Kidney (tissue), 14 donors: ENCODE results near the gene THY1. TPM values are rescaled to one million over a fixed set of nuclear protein-coding genes. Genes with fewer than 3 reads are reported as not detected.
A peak's percentile ranks its signal among the peaks of the same experiment; 100 is the strongest.
"Not testable (repeated sequence)": the region's sequence is repeated elsewhere in the genome, so short reads cannot be mapped to it uniquely, and the experiment has no call there.

Experiments used
- DNase-seq, 5 donors: peaks; one replicate each; pipeline ENCODE4 v3.0.0-alpha.2; 2013 to 2020
- FAIRE-seq: peaks from 2 replicates; lab custom pipeline; 2012; peaks lifted over from hg19 to GRCh38; lab: Jason Lieb, UNC
- H3K27ac ChIP-seq, 2 donors: one replicate each; pipeline ENCODE4 v1.7.0; 2013; ENCODE audit warnings: low read depth in 2 of 2, low read length in 2 of 2, inconsistent platforms in 1 of 2
- H3K27me3 ChIP-seq: one replicate; pipeline ENCODE4 v1.7.1; 2013; ENCODE audit warnings: low read length, inconsistent platforms; ENCODE audit not compliant: control insufficient read depth, insufficient read depth
- H3K36me3 ChIP-seq, 3 donors: one replicate each; pipeline versions ENCODE4 v1.7.0 to v1.7.1; 2013; ENCODE audit warnings: low read length in 3 of 3, control low read depth in 1 of 3, inconsistent platforms in 1 of 3; ENCODE audit not compliant: insufficient read depth in 3 of 3, control insufficient read depth in 2 of 3
- H3K4me1 ChIP-seq, 3 donors: one replicate each; pipeline versions ENCODE4 v1.7.0 to v1.7.1; 2013; ENCODE audit warnings: low read length in 3 of 3, inconsistent platforms in 1 of 3, low read depth in 1 of 3; ENCODE audit not compliant: control insufficient read depth in 2 of 3, insufficient read depth in 2 of 3
- H3K4me3 ChIP-seq, 3 donors: one replicate each; pipeline versions ENCODE4 v1.7.0 to v1.8.1; 2013; ENCODE audit warnings: low read length in 3 of 3, control low read depth in 1 of 3, inconsistent platforms in 1 of 3
- H3K9ac ChIP-seq, 3 donors: one replicate each; pipeline versions ENCODE4 v1.7.0 to v1.7.1; 2013; ENCODE audit warnings: low read length in 3 of 3, control low read depth in 1 of 3, inconsistent platforms in 1 of 3
- H3K9me3 ChIP-seq, 3 donors: one replicate each; pipeline versions ENCODE4 v1.7.0 to v1.7.1; 2013; ENCODE audit warnings: low read length in 3 of 3, control low read depth in 1 of 3, inconsistent platforms in 1 of 3; ENCODE audit not compliant: control insufficient read depth in 2 of 3, insufficient read depth in 1 of 3
- CTCF ChIP-seq: IDR thresholded peaks from 3 replicates; pipeline ENCODE4 v1.5.1; 2012; ENCODE audit warnings: mild to moderate bottlenecking, moderate library complexity, borderline replicate concordance; ENCODE audit not compliant: insufficient read depth; ENCODE audit errors: extremely low read depth
- intact Hi-C: fragments of 100-400 bp; cut with DNase I; formaldehyde crosslinking; loops from one replicate; pipeline ENCODE4 v1.11.1; 2022
- polyA plus RNA-seq: library from polyadenylated mRNA; stranded (reverse); fragments of 350-450 nt; fragmentation: Illumina TruSeq; extraction: RNeasy Lipid Tissue Mini Kit (QIAGEN cat#74804); gene quantifications from one replicate; pipeline ENCODE4 v1.2.3, GENCODE V29; 2014; ENCODE audit warnings: low read depth, low replicate concordance; ENCODE audit not compliant: insufficient read depth
- total RNA-seq: library from RNA; stranded (reverse); fragmentation: NEBNext Ultra II Directional; extraction: Animal tissue kit (Norgen Biotek cat#: 25700); gene quantifications from one replicate; pipeline ENCODE4 v1.2.1, GENCODE V29; 2021
- donor health status: control.
- donor health status: control.
- donor health status: control.
- donor health status: control.
- donor health status: control.
- donor health status: DM: yes; HTN: yes; CAD: no.
- donor health status: Normal renal cell carcinoma (clear cell type).

The THY1 gene
- total and polyA plus RNA-seq, 2 donors from 2014 or later = 17.5 to 240 TPM

DNA sequence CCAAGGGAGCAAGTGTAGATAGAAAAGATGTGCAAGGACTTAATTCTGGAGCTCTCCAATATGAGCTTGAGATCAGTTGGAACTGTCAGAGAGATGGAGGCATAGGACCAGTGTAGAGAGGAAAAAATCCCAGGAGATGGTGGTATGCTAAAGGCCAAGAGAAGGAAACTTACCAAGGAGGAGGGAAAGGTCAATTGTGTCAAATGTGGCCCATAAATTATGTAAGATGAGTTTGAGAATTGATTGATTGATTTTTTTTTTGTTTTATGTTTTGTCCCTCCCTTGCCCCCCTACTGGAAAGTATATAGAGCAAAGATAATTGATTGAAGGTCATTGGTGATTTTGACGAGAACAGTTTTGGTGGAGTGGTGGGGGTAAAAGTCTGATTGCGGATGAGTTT lies 38.6 kb downstream of the THY1 start:
- no peaks in the 10 kb centered on the region for H3K9me3 ChIP-seq
- H3K27me3 ChIP-seq = no peaks in the 10 kb centered on the region
- TF ChIP-seq CTCF = no peak
- H3K4me3 ChIP-seq = no peak overlapping the region
- no peak for FAIRE-seq
- no peak overlapping the region for H3K9ac ChIP-seq
- intact Hi-C loops = no loop called here
- H3K27ac ChIP-seq = no peak overlapping the region
- no peaks in the 10 kb centered on the region for H3K36me3 ChIP-seq
- H3K4me1 ChIP-seq = peaks cover 0 to 15% (median 8%) of the 10 kb centered on the region in 3 donors
- no peak for DNase-seq

DNA sequence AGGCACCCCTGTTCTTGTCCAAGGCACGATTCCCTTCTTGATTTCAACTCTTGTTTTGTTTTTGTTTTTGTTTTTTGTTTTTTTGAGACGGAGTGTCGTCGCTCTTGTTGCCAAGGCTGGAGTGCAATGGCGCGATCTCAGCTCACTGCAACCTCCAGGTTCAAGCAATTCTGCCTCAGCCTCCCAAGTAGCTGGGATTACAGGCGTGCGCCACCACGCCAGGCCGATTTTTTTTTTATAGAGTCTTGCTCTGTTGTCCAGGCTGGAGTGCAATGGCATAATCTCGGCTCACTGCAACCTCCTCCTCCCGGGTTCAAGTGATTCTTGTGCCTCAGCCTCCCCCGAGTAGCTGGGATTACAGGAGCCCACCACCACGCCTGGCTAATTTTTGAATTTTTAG lies 40.5 kb downstream of the THY1 start:
- DNase-seq, H3K27me3 ChIP-seq, H3K27ac ChIP-seq, H3K9ac ChIP-seq, intact Hi-C loops, FAIRE-seq, H3K9me3 ChIP-seq, H3K36me3 ChIP-seq: not testable (repeated sequence)
- H3K4me3 ChIP-seq = peak overlapping the region in 1 of 3 donors; percentile 87
- H3K4me1 ChIP-seq = peaks cover 0 to 17% (median 11%) of the 10 kb centered on the region in 3 donors

- peaks cover 0 to 17% (median 11%) of the 10 kb centered on the region in 3 donors for H3K4me1 ChIP-seq
- H3K9me3 ChIP-seq = no peaks in the 10 kb centered on the region
- no peaks in the 10 kb centered on the region for H3K36me3 ChIP-seq
- no peaks in the 10 kb centered on the region for H3K27me3 ChIP-seq
- no peak for FAIRE-seq
- H3K27ac ChIP-seq = no peak overlapping the region
- intact Hi-C loops = no loop called here
- TF ChIP-seq CTCF = no peak
- peak overlapping the region; percentile 27 to 56 (median 48) for H3K9ac ChIP-seq
- H3K4me3 ChIP-seq = peak overlapping the region; percentile 59 to 87 (median 76)
- peak in 1 of 5 donors; percentile 23 for DNase-seq
Measured at GRCh38 chr11:119382101-119382500, 40.9 kb downstream of the THY1 start.

DNA sequence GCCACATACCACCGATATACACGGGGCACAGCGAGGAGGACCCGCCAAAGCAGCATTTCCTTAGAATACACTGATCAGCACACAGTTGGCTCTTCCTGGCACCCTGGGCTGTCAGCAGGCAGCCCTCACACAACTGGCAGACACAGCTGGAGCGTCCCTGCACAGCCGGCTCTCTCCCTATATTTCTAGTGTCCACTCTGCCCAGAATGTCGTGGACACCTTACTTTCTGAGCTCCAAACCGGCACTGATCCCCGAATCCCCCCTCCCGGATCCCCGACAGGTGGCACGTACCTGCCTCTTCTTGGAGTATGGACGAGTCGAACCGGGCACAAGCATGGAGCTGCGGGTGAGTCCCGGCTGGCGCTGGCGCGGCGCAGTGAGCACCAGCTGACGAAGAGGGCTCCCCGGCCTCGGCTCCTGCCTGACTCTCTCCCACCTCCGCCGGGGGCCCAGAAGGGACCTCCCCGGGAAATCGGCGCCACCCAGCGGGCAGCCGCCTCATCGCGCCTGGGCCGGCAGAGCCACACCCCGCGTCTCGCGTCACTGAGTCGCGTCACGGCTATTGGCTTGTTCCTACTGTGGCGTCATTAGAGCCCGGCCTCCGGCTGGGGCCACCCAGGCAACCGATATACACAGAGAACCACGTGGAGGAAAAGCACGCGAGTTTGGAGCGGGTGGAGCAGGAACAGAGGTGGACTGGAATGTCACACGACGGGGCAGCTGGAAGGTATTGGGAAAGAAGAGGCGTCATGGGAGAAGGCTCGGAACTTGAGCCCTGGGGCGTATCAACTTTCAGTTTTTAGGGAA lies 41.6 kb downstream of the THY1 start, which contains the start of gene USP2:
Gene USP2 (minus strand): TSS at position 510 of the 808 bp plus-strand sequence. CDS start 8,210 bp downstream, outside the sequence.
- no peaks in the 10 kb centered on the region for H3K9me3 ChIP-seq
- FAIRE-seq (peak; percentile 98), DNase-seq (peak; percentile 98 to 99 (median 98))
- H3K9ac ChIP-seq = peak within 1 kb of the TSS; percentile 27 to 80 (median 76)
- intact Hi-C loops = no loop called here
- TF ChIP-seq CTCF = peak; percentile 65
- peak within 1 kb of the TSS; percentile 59 to 87 (median 76) for H3K4me3 ChIP-seq
- H3K36me3 ChIP-seq = no peaks in the 10 kb centered on the region
- peaks cover 0 to 20% (median 11%) of the 10 kb centered on the region in 3 donors for H3K4me1 ChIP-seq
- H3K27ac ChIP-seq = peak within 1 kb of the TSS; percentile 54 to 67
- H3K27me3 ChIP-seq = no peaks in the 10 kb centered on the region
